Muscle layer of colon (tissue), 2 donors: ENCODE data around the gene NLRP4.

Experiments
- H3K27ac ChIP-seq: one replicate; pipeline ENCODE4 v1.7.0; 2013; ENCODE audit warnings: low read depth, mild to moderate bottlenecking, low read length, moderate library complexity
- H3K27me3 ChIP-seq, 2 donors: one replicate each; pipeline ENCODE4 v1.7.0; 2013; ENCODE audit warnings: low read length in 2 of 2, mild to moderate bottlenecking in 2 of 2; ENCODE audit not compliant: insufficient read depth in 2 of 2, control insufficient read depth in 1 of 2
- H3K36me3 ChIP-seq: one replicate; pipeline ENCODE4 v1.7.0; 2013; ENCODE audit warnings: mild to moderate bottlenecking, low read length; ENCODE audit not compliant: insufficient read depth
- H3K4me1 ChIP-seq: one replicate; pipeline ENCODE4 v1.7.0; 2013; ENCODE audit warnings: mild to moderate bottlenecking, low read length; ENCODE audit not compliant: insufficient read depth
- H3K4me3 ChIP-seq, 2 donors: one replicate each; pipeline ENCODE4 v1.7.0; 2013; ENCODE audit warnings: low read length in 2 of 2, low read depth in 1 of 2, mild to moderate bottlenecking in 1 of 2, moderate library complexity in 1 of 2
- H3K9ac ChIP-seq: one replicate; pipeline ENCODE4 v1.7.0; 2013; ENCODE audit warnings: low read length
- H3K9me3 ChIP-seq: one replicate; pipeline ENCODE4 v1.7.0; 2013; ENCODE audit warnings: mild to moderate bottlenecking, low read length
- donor health status: abdominal sarcoma.
- donor health status: Adenocarcinoma of cecum.

The NLRP4 gene

DNA sequence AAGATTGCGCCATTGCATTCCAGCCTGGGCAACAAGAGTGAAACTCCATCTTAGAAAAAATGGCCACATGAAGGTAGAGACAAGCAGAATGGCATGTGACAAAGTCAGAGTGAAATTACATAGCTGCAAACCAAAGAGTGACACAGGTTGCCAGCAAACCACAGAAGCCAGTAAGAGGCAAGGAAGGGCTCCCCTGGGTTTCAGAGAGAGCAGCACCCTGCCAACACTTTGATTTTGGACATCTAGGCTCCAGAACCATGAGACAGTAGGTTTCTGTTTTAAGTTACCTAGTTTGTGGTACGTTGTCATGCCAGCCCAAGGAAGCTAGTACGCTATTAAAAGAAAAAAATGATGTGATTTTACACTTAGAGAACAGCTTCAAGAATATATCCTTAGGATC is 1.9 kb downstream of the NLRP4 start:
- H3K4me1 ChIP-seq = no peaks in the 10 kb centered on the region
- H3K27me3 ChIP-seq = no peaks in the 10 kb centered on the region
- no peaks in the 10 kb centered on the region for H3K9me3 ChIP-seq
- no peak overlapping the region for H3K27ac ChIP-seq
- H3K4me3 ChIP-seq = no peak overlapping the region
- H3K36me3 ChIP-seq = no peaks in the 10 kb centered on the region
- no peak overlapping the region for H3K9ac ChIP-seq

DNA sequence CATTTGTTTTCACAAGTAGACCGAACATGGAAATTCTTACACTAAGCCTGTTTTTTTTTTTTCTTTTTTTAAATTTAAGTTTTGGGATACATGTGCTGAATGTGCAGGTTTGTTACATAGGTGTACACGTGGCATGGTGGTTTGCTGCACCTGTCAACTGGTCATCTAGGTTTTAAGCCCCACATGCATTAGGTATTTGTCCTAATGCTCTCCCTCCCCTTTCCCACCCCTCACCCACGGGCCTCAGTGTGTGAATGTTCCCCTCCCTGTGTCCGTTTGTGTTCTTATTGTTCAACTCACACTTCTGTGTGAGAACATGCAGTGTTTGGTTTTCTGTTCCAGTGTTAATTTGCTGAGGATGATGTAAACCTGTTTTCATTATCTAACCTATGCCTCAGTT is 2.6 kb downstream of the NLRP4 start:
- no peak overlapping the region for H3K27ac ChIP-seq
- H3K4me3 ChIP-seq = no peak overlapping the region
- no peaks in the 10 kb centered on the region for H3K9me3 ChIP-seq
- no peaks in the 10 kb centered on the region for H3K4me1 ChIP-seq
- H3K27me3 ChIP-seq = no peaks in the 10 kb centered on the region
- no peak overlapping the region for H3K9ac ChIP-seq
- H3K36me3 ChIP-seq = no peaks in the 10 kb centered on the region

DNA sequence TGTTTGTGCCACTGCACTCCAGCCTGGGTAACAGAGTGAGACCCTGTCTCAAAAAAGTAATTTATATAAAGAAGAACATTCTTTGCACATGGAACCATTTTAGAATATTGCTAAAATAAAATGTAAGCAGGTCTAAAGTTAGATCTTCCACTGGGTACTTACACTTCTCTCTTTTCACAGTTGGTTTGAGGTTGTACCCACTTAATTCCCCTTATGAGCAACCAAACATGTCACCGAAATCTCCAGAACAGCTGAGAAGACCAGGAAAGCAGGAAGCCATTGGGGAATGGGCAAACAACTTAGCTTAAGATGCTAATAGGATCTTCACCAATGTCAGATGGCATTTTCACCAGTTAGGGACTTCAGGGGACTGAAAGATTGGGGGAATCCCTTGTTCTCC is 18.8 kb downstream of the NLRP4 start:
- Histone ChIP-seq H3K27me3 (no peaks in the 10 kb centered on the region), H3K27ac (no peak overlapping the region), H3K36me3 (no peaks in the 10 kb centered on the region), H3K9me3 (no peaks in the 10 kb centered on the region), H3K4me3 (no peak overlapping the region), H3K4me1 (no peaks in the 10 kb centered on the region), H3K9ac (no peak overlapping the region)

DNA sequence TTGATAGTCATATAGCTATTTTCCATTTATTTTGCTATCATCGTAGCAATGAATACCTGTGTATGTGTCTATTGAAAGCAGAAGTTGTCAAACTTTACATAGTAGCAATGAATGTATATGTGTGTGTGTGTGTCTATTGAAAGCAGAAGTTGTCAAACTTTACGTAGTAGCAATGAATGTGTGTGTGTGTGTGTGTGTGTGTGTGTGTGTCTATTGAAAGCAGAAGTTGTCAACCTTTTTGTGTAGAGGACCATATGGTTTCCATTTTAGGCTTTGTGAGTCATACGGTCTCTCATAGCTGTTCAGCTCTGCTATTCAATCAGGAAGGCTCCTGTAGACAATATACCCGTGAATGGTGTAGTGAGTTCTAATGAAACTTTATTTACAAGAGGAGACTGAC is 20.8 kb downstream of the NLRP4 start:
- Histone ChIP-seq H3K36me3 (no peaks in the 10 kb centered on the region), H3K4me1 (no peaks in the 10 kb centered on the region), H3K27me3 (no peaks in the 10 kb centered on the region), H3K9ac (no peak overlapping the region), H3K27ac (no peak overlapping the region), H3K9me3 (no peaks in the 10 kb centered on the region), H3K4me3 (no peak overlapping the region)

DNA sequence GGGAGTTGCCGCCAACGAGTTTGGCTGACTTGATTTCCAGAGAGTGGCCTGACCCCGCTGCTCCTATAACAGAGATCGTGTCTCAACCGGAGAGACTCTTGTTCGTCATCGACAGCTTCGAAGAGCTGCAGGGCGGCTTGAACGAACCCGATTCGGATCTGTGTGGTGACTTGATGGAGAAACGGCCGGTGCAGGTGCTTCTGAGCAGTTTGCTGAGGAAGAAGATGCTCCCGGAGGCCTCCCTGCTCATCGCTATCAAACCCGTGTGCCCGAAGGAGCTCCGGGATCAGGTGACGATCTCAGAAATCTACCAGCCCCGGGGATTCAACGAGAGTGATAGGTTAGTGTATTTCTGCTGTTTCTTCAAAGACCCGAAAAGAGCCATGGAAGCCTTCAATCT is 21.6 kb downstream of the NLRP4 start:
- Histone ChIP-seq H3K36me3 (no peaks in the 10 kb centered on the region), H3K4me1 (no peaks in the 10 kb centered on the region), H3K9me3 (no peaks in the 10 kb centered on the region), H3K27ac (no peak overlapping the region), H3K9ac (no peak overlapping the region), H3K27me3 (no peaks in the 10 kb centered on the region), H3K4me3 (no peak overlapping the region)

DNA sequence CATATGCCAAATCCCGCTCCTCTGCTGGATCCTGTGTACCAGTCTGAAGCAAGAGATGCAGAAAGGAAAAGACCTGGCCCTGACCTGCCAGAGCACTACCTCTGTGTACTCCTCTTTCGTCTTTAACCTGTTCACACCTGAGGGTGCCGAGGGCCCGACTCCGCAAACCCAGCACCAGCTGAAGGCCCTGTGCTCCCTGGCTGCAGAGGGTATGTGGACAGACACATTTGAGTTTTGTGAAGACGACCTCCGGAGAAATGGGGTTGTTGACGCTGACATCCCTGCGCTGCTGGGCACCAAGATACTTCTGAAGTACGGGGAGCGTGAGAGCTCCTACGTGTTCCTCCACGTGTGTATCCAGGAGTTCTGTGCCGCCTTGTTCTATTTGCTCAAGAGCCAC is 22.1 kb downstream of the NLRP4 start:
- H3K4me1 ChIP-seq = no peaks in the 10 kb centered on the region
- H3K36me3 ChIP-seq = no peaks in the 10 kb centered on the region
- no peaks in the 10 kb centered on the region for H3K9me3 ChIP-seq
- no peak overlapping the region for H3K27ac ChIP-seq
- no peaks in the 10 kb centered on the region for H3K27me3 ChIP-seq
- H3K9ac ChIP-seq = no peak overlapping the region
- H3K4me3 ChIP-seq = no peak overlapping the region

DNA sequence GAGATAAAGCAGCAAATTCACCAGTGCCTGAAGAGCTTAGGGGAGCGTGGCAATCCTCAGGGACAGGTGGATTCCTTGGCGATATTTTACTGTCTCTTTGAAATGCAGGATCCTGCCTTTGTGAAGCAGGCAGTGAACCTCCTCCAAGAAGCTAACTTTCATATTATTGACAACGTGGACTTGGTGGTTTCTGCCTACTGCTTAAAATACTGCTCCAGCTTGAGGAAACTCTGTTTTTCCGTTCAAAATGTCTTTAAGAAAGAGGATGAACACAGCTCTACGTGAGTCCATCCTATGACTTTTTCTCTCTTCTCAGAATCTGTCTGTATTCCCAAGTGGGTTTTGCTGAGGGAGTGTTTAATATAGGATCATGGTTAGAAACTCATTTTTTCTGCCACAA is 22.6 kb downstream of the NLRP4 start:
- Histone ChIP-seq H3K4me3 (no peak overlapping the region), H3K36me3 (no peaks in the 10 kb centered on the region), H3K27ac (no peak overlapping the region), H3K9me3 (no peaks in the 10 kb centered on the region), H3K4me1 (no peaks in the 10 kb centered on the region), H3K27me3 (no peaks in the 10 kb centered on the region), H3K9ac (no peak overlapping the region)

DNA sequence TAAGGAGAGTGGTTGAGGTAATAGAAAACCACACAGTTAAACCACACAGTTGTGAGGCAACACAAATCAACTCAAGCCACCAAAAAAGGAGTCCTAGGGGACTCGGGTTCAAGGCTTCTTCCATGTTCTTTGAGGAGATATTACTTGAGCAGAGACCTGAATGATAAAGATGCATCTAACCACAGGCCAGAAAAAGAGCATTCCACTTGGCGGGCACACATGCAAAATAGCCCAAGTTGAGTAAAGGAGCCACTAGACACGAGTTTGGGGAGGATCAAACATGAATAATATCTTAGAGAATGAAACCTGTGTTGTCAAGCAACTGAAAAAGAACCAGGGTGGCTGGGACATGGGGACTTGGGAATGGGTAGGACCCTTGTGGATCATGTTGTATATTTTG is 30.2 kb downstream of the NLRP4 start:
- no peak overlapping the region for H3K27ac ChIP-seq
- H3K36me3 ChIP-seq = no peaks in the 10 kb centered on the region
- no peaks in the 10 kb centered on the region for H3K27me3 ChIP-seq
- no peaks in the 10 kb centered on the region for H3K9me3 ChIP-seq
- H3K4me3 ChIP-seq = no peak overlapping the region
- H3K9ac ChIP-seq = no peak overlapping the region
- H3K4me1 ChIP-seq = no peaks in the 10 kb centered on the region

DNA sequence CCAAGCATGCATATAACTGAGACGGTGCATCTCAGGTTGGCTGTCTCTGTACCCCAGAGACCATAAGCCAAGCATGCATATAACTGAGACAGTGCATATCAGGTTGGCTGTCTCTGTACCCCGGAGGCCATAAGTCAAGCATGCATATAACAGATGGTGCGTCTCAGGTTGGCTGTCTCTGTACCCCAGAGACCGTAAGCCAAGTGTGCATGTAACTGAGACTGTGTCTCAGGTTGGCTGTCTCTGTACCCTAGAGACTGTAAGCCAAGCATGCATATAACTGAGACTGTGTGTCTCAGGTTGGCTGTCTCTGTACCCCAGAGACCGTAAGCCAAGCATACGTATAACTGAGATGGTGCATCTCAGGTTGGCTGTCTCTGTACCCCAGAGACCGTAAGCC is 30.8 kb downstream of the NLRP4 start:
- Histone ChIP-seq H3K36me3 (no peaks in the 10 kb centered on the region), H3K4me3 (no peak overlapping the region), H3K27ac (no peak overlapping the region), H3K9ac (no peak overlapping the region), H3K27me3 (no peaks in the 10 kb centered on the region), H3K9me3 (no peaks in the 10 kb centered on the region), H3K4me1 (no peaks in the 10 kb centered on the region)

DNA sequence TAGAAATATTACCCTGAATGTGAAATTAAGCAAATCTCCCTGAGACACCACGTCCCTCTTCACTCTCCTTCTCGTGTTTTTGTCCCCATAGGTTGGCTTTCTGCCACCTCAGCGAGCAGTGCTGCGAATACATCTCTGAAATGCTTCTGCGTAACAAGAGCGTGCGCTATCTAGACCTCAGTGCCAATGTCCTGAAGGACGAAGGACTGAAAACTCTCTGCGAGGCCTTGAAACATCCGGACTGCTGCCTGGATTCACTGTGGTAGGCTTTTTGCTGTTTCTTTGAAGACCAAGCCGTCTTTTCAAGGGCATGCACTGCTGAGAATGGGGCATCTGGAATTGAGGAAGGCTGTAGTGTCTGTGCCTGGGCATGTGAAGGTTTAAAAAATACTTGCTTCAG is 34.4 kb downstream of the NLRP4 start:
- no peaks in the 10 kb centered on the region for H3K36me3 ChIP-seq
- H3K9me3 ChIP-seq = no peaks in the 10 kb centered on the region
- no peaks in the 10 kb centered on the region for H3K27me3 ChIP-seq
- H3K4me1 ChIP-seq = no peaks in the 10 kb centered on the region
- H3K4me3 ChIP-seq = no peak overlapping the region
- H3K27ac ChIP-seq = no peak overlapping the region
- no peak overlapping the region for H3K9ac ChIP-seq

DNA sequence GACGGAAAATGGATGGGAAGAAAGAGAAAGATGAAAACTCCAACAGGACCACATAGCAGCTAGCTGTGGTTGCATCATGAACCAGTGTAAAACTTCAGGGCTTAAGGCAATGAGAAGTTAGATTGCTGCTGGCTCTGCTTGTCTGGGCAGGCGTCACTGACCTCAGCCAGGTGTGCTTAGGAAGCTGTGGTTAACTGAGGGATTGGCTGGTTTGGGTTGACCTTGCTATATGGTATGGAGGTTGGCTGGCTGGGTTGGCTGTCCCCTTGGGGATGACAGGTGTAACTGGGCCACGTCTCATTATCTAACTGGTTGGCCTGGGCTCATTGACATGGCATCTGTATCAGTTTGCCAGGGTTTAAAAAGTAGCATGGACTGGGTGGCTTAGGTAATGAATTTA is 40.9 kb downstream of the NLRP4 start:
- Histone ChIP-seq H3K4me1 (no peaks in the 10 kb centered on the region), H3K27me3 (no peaks in the 10 kb centered on the region), H3K9ac (no peak overlapping the region), H3K9me3 (peaks cover 5% of the 10 kb centered on the region), H3K4me3 (no peak overlapping the region), H3K27ac (no peak overlapping the region), H3K36me3 (no peaks in the 10 kb centered on the region)

DNA sequence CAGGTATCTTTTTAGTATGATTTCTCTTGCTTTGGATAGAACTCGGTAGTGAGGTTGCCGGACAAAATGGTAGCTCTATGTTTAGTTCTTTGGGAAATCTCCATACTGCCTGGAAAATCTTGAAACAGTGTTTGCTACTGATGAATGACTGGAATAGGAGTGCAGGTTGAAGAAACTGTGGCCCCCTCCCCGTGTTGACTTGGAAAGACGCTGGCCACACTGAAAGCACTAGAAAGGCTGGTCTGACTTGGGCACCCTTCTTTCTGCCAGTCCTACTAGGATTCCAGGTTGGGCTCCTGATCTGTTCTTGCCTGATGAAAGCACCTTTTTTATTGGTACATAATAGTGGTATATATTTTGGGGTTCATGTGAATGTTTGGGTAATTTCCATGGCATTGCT is 46.3 kb downstream of the NLRP4 start:
- H3K36me3 ChIP-seq = no peaks in the 10 kb centered on the region
- H3K27ac ChIP-seq = no peak overlapping the region
- H3K4me3 ChIP-seq = no peak overlapping the region
- H3K9ac ChIP-seq = no peak overlapping the region
- H3K9me3 ChIP-seq = peaks cover 5% of the 10 kb centered on the region
- no peaks in the 10 kb centered on the region for H3K4me1 ChIP-seq
- H3K27me3 ChIP-seq = no peaks in the 10 kb centered on the region
